C4-2B (cell line): ENCODE data around the gene PPP2R1A.

Experiments used
- CTCF ChIP-seq: fragments of 450-650 bp; conservative IDR thresholded peaks from 2 replicates; pipeline ENCODE4 v1.5.1; 2017; ENCODE audit warnings: mild to moderate bottlenecking
- ZFX ChIP-seq: fragments of 450-650 bp; IDR thresholded peaks from 2 replicates; pipeline ENCODE4 v1.6.1; 2017

GRCh38 chr19:52237197-52237596, 47.3 kb downstream of the PPP2R1A start:
- no peak for TF ChIP-seq CTCF
- no peak for TF ChIP-seq ZFX
